Measurements from ENCODE around the gene RNF130.

DNA sequence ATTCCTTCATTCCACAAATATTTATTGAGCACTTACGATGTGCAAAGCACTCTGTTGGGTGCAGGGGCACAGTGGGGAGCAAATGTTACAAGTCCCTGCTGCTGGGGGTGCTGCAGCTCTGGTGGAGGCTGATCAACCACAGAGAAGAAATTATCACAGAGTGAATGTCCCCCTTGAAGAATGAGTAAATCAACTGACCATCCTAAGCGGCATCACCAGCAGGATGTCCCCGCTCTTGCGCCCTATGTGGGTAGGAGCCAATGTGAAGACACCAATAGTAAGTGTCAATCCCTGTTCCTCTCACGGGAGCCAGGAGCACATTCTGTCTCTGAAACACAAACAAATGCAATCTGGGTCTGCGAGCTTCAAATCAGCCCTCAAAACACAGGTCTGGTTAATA is 116.5 kb downstream of the RNF130 start:
- TF ChIP-seq, protein P1, sequence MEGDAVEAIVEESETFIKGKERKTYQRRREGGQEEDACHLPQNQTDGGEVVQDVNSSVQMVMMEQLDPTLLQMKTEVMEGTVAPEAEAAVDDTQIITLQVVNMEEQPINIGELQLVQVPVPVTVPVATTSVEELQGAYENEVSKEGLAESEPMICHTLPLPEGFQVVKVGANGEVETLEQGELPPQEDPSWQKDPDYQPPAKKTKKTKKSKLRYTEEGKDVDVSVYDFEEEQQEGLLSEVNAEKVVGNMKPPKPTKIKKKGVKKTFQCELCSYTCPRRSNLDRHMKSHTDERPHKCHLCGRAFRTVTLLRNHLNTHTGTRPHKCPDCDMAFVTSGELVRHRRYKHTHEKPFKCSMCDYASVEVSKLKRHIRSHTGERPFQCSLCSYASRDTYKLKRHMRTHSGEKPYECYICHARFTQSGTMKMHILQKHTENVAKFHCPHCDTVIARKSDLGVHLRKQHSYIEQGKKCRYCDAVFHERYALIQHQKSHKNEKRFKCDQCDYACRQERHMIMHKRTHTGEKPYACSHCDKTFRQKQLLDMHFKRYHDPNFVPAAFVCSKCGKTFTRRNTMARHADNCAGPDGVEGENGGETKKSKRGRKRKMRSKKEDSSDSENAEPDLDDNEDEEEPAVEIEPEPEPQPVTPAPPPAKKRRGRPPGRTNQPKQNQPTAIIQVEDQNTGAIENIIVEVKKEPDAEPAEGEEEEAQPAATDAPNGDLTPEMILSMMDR (conservative IDR thresholded peaks at IDR 0.05 in 1 of 2, IDR thresholded peaks at IDR 0.05 in 1 of 2; ENCODE audit: low read depth in 1 of 2, low read length in 2 of 2) = no peak
- TF ChIP-seq EZH2 (IDR thresholded peaks at IDR 0.05; ENCODE audit: low read length, missing control alignments) = no peak

Data from fibroblast of lung (primary cell).